IMR-90 (cell line): ENCODE measurements around the gene DHRS7. TPM values are rescaled to one million over a fixed set of nuclear protein-coding genes. Genes with fewer than 3 reads are reported as not detected.

Experiments
- ATAC-seq: fragments of 200-7000 bp; cut with Tn5 transposase; 2 replicates; pipeline ENCODE4 v1.9.1; 2020; ENCODE audit warnings: low read depth, mild to moderate bottlenecking, moderate library complexity
- BruUV-seq: library from RNA; stranded (reverse); fragments of 400-500 nt; replicated peaks from 2 replicates; lab custom pipeline; 2021; lab: Mats Ljungman, UMichigan
- CTCF ChIA-PET: fragments of 300-600 bp; formaldehyde crosslinking; extraction: SDS; loops from one replicate; lab custom pipeline; 2021; ENCODE audit warnings: antibody characterized with exemption; lab: Yijun Ruan, JAX
- POLR2A ChIA-PET: fragments of 300-600 bp; sonication (Branson Sonifier 250); formaldehyde crosslinking; loops from one replicate; lab custom pipeline; 2022; ENCODE audit warnings: antibody characterized with exemption; ENCODE audit not compliant: unreplicated experiment; lab: Charles Lee
- DNase-seq: peaks from one replicate; pipeline ENCODE4 v3.0.0; 2013
- H2AFZ ChIP-seq: replicated peaks from 2 replicates; pipeline ENCODE3; 2013; ENCODE audit warnings: low read length, mild to moderate bottlenecking; ENCODE audit not compliant: poor library complexity
- H2AK5ac ChIP-seq: 2 replicates; pipeline ENCODE4 v1.6.1; 2013; ENCODE audit warnings: low read depth, low read length, inconsistent platforms
- H2AK9ac ChIP-seq: replicated peaks from 2 replicates; pipeline ENCODE3; 2013; ENCODE audit warnings: mild to moderate bottlenecking, low read depth, low read length, moderate library complexity; ENCODE audit not compliant: poor library complexity
- H2BK120ac ChIP-seq: 2 replicates; pipeline ENCODE4 v1.6.1; 2013; ENCODE audit warnings: low read depth, low read length, inconsistent platforms
- H2BK15ac ChIP-seq: 3 replicates; pipeline ENCODE4 v1.6.1; 2013; ENCODE audit warnings: low read depth, low read length, inconsistent platforms
- H2BK20ac ChIP-seq: 2 replicates; pipeline ENCODE4 v1.6.1; 2013; ENCODE audit warnings: low read depth, mild to moderate bottlenecking, inconsistent platforms, low read length, moderate library complexity
- H2BK5ac ChIP-seq: 2 replicates; pipeline ENCODE4 v1.6.1; 2013; ENCODE audit warnings: mild to moderate bottlenecking, low read depth, low read length, inconsistent platforms; ENCODE audit not compliant: poor library complexity, severe bottlenecking
- H3K14ac ChIP-seq: replicated peaks from 2 replicates; pipeline ENCODE4 v1.6.1; 2013; ENCODE audit warnings: low read depth, low read length, inconsistent platforms
- H3K18ac ChIP-seq: 2 replicates; pipeline ENCODE4 v1.6.1; 2013; ENCODE audit warnings: low read depth, low read length, control low read depth
- H3K23ac ChIP-seq: 2 replicates; pipeline ENCODE4 v1.6.1; 2013; ENCODE audit warnings: low read depth, low read length, inconsistent platforms
- H3K27ac ChIP-seq: 2 replicates; pipeline ENCODE4 v1.5.1; 2013; ENCODE audit warnings: mild to moderate bottlenecking, control low read depth, low read length; ENCODE audit not compliant: insufficient read depth
- H3K27me3 ChIP-seq: 2 replicates; pipeline ENCODE4 v1.6.1; 2013; ENCODE audit warnings: low read length; ENCODE audit not compliant: control insufficient read depth, insufficient read depth
- H3K36me3 ChIP-seq: 2 replicates; pipeline ENCODE4 v1.6.1; 2013; ENCODE audit warnings: low read length, mixed read lengths; ENCODE audit not compliant: control insufficient read depth, insufficient read depth
- H3K4ac ChIP-seq: 2 replicates; pipeline ENCODE4 v1.6.1; 2013; ENCODE audit warnings: low read depth, low read length, inconsistent platforms
- H3K4me1 ChIP-seq: 2 replicates; pipeline ENCODE4 v1.6.1; 2013; ENCODE audit warnings: low read length, mixed read lengths; ENCODE audit not compliant: control insufficient read depth, insufficient read depth
- H3K4me2 ChIP-seq: 2 replicates; pipeline ENCODE4 v1.6.1; 2013; ENCODE audit warnings: low read depth, mild to moderate bottlenecking, control low read depth, low read length, moderate library complexity
- H3K4me3 ChIP-seq: 2 replicates; pipeline ENCODE4 v1.5.1; 2013; ENCODE audit warnings: low read depth, mild to moderate bottlenecking, control low read depth, low read length, moderate library complexity; ENCODE audit not compliant: insufficient read depth
- H3K56ac ChIP-seq: 2 replicates; pipeline ENCODE4 v1.6.1; 2013; ENCODE audit warnings: low read length, inconsistent platforms; ENCODE audit not compliant: insufficient read depth; ENCODE audit errors: extremely low read depth
- H3K79me1 ChIP-seq, 2 experiments: 2 replicates each; pipeline ENCODE4 v1.6.1; 2013; ENCODE audit warnings: low read length in 2 of 2, inconsistent platforms in 1 of 2, low read depth in 1 of 2
- H3K9ac ChIP-seq: 2 replicates; pipeline ENCODE4 v1.6.1; 2013; ENCODE audit warnings: low read depth, low read length, control low read depth
- H3K9me1 ChIP-seq: 2 replicates; pipeline ENCODE4 v1.6.1; 2013; ENCODE audit warnings: low read length, inconsistent platforms; ENCODE audit not compliant: insufficient read depth
- H3K9me3 ChIP-seq: 2 replicates; pipeline ENCODE4 v1.6.1; 2013; ENCODE audit warnings: low read length; ENCODE audit not compliant: control insufficient read depth, insufficient read depth
- H4K20me1 ChIP-seq: 2 replicates; pipeline ENCODE4 v1.6.1; 2013; ENCODE audit warnings: low read length, inconsistent platforms; ENCODE audit not compliant: insufficient read depth
- H4K5ac ChIP-seq: 2 replicates; pipeline ENCODE4 v1.6.1; 2013; ENCODE audit warnings: mild to moderate bottlenecking, low read depth, low read length, control low read depth
- H4K8ac ChIP-seq, 2 experiments: 2 replicates each; pipeline ENCODE4 v1.6.1; 2013; ENCODE audit warnings: low read depth in 2 of 2, low read length in 2 of 2, control low read depth in 1 of 2, inconsistent platforms in 1 of 2
- H4K91ac ChIP-seq: 2 replicates; pipeline ENCODE4 v1.6.1; 2013; ENCODE audit warnings: low read depth, low read length, inconsistent platforms; ENCODE audit not compliant: insufficient read depth
- BHLHE40 ChIP-seq: fragments of 150-350 bp; IDR thresholded peaks from 2 replicates; pipeline ENCODE4 v1.6.1; 2016; ENCODE audit warnings: mild to moderate bottlenecking, low read depth, low read length
- CEBPB ChIP-seq: IDR thresholded peaks from 2 replicates; pipeline ENCODE4 v1.6.1; 2012; ENCODE audit warnings: low read depth, low read length, improper control_type of control experiment
- CHD1 ChIP-seq: IDR thresholded peaks from 2 replicates; pipeline ENCODE4 v1.6.1; 2012; ENCODE audit warnings: low read depth, low read length, improper control_type of control experiment
- CTCF ChIP-seq: conservative IDR thresholded peaks from 2 replicates; pipeline ENCODE4 v1.5.1; 2012; ENCODE audit warnings: mild to moderate bottlenecking, low read depth, low read length, improper control_type of control experiment
- FOS ChIP-seq: fragments of 150-350 bp; IDR thresholded peaks from 2 replicates; pipeline ENCODE4 v1.6.1; 2016; ENCODE audit warnings: low read depth, low read length
- MAFK ChIP-seq: IDR thresholded peaks from 2 replicates; pipeline ENCODE4 v1.6.1; 2012; ENCODE audit warnings: low read depth, low read length, improper control_type of control experiment
- MAZ ChIP-seq: IDR thresholded peaks from 2 replicates; pipeline ENCODE4 v1.6.1; 2012; ENCODE audit warnings: low read depth, mild to moderate bottlenecking, low read length, improper control_type of control experiment, moderate library complexity, borderline replicate concordance
- MXI1 ChIP-seq: IDR thresholded peaks from 2 replicates; pipeline ENCODE4 v1.6.1; 2012; ENCODE audit warnings: low read depth, mild to moderate bottlenecking, low read length, moderate library complexity, borderline replicate concordance
- POLR2A ChIP-seq: IDR thresholded peaks from 2 replicates; pipeline ENCODE4 v1.6.1; 2012; ENCODE audit warnings: mild to moderate bottlenecking, low read depth, low read length
- RAD21 ChIP-seq: IDR thresholded peaks from 2 replicates; pipeline ENCODE4 v1.6.1; 2012; ENCODE audit warnings: low read length, improper control_type of control experiment
- RCOR1 ChIP-seq: IDR thresholded peaks from 2 replicates; pipeline ENCODE4 v1.6.1; 2012; ENCODE audit warnings: mild to moderate bottlenecking, low read length, improper control_type of control experiment; ENCODE audit not compliant: insufficient replicate concordance
- RFX5 ChIP-seq: IDR thresholded peaks from 2 replicates; pipeline ENCODE4 v1.8.0; 2012; ENCODE audit warnings: low read depth, mild to moderate bottlenecking, low read length, moderate library complexity
- SMC3 ChIP-seq: fragments of 150-350 bp; IDR thresholded peaks from 2 replicates; pipeline ENCODE4 v1.6.1; 2016; ENCODE audit warnings: low read depth, mild to moderate bottlenecking, antibody characterized with exemption, low read length, moderate library complexity
- WGBS, 2 experiments: methylation state at CpG; one replicate each; pipeline versions ENCODE4 v1.1.5 to v1.1.7; 2013; ENCODE audit warnings: missing lambda C conversion rate in 2 of 2; ENCODE audit not compliant: insufficient read length in 1 of 2; ENCODE audit errors: extremely low coverage in 2 of 2; 5-methylcytosine and 5-hydroxymethylcytosine counted together
- dilution Hi-C: fragments of 300-500 bp; cut with HindIII; formaldehyde crosslinking; loops from one replicate; pipeline ENCODE4 v1.14.3; 2018; ENCODE audit warnings: low sequenced_read_pairs; ENCODE audit not compliant: unreplicated experiment
- in situ Hi-C: fragments of 300-500 bp; cut with MboI; formaldehyde crosslinking; loops from 3 replicates; pipeline ENCODE4 v1.14.3; 2019; ENCODE audit warnings: low sequenced_read_pairs, inconsistent platforms, mixed read lengths
- intact Hi-C: fragments of 100-400 bp; cut with micrococcal nuclease; formaldehyde crosslinking; loops from 2 replicates; pipeline ENCODE4 v1.10.0; 2022
- polyA plus RNA-seq, 3 experiments: library from polyadenylated mRNA; depleted of rRNA; stranded (reverse); fragments of >200 nt; gene quantifications; 2 replicates each; pipeline ENCODE4 v1.2.3, GENCODE V29; 2012; ENCODE audit warnings: low replicate concordance in 1 of 3
- total RNA-seq: library from RNA; depleted of rRNA; stranded (reverse); fragments of >200 nt; gene quantifications from 2 replicates; pipeline ENCODE4 v1.2.3, GENCODE V29; 2012
- TF ChIP-seq, protein P1 (sequence below): fragments of 150-350 bp; IDR thresholded peaks from 2 replicates; pipeline ENCODE4 v1.6.1; 2017; ENCODE audit warnings: mild to moderate bottlenecking, antibody characterized with exemption, low read length, low read depth
- TF ChIP-seq, protein P2 (sequence below): fragments of 150-350 bp; IDR thresholded peaks from 2 replicates; pipeline ENCODE4 v1.6.1; 2016; ENCODE audit warnings: low read depth, mild to moderate bottlenecking, low read length, moderate library complexity, borderline replicate concordance

Gene DHRS7
- total and polyA plus RNA-seq, 2 of the 4 experiments (the other 2 are of a cell fraction): 30.3 to 50.2 TPM

DNA sequence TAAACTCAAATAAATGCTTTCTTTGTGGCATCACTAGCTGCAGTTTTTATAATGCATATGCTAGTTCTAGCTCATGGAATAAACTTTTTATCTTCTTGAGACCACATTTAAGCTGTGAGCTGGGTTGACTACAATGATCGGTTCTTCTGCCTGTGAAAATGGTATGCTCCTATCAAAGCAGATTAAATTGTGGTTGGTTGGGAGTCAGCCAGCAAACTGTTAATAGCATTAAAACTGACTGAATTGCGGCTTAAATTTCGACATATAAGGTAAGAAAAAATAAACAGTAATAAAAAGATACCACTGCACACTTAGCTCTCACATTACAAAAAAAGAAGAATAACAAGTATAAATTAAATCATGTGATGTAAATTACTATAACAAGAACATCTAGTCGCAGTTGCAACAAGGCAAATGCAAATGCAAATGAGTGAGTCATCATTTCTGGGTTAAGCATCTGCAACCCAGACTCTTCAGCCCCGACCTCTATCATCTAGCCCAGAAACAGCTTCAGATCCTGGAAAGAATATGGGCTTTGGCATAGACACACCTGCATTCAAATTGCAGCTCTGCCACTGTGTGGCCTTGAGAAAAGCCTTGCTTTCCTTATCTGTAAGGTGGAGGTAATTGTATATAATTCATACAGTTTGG, 19.8 kb upstream of the DHRS7 start:
- CTCF ChIA-PET: interaction anchor here (0.6 to 2.8 kb wide), 9 partner anchors 18 to 221 kb away, joined by 3 to 28 read pairs (median 4); no protein-coding TSS in a partner anchor
- WGBS, 2 experiments: no CpG with 5 or more reads among the region's 5 CpGs
- no peak overlapping the region for H2AK9ac ChIP-seq

More for the DNA sequence above, 19.8 kb upstream of the DHRS7 start:
- no peak overlapping the region for H4K91ac ChIP-seq
- POLR2A ChIA-PET: no interaction called here
- no peaks in the 10 kb centered on the region for H3K9me3 ChIP-seq
- H3K27me3 ChIP-seq: peaks cover 6% of the 10 kb centered on the region
- DNase-seq (no peak), ATAC-seq (no peak)
- no peaks in the 10 kb centered on the region for H3K36me3 ChIP-seq
- no peak overlapping the region for H3K4me3 ChIP-seq
- H2BK5ac ChIP-seq: no peak overlapping the region
- H3K4ac ChIP-seq: no peak overlapping the region
- H3K79me1 ChIP-seq: no peaks in the 10 kb centered on the region
- intact Hi-C loops (loop anchor here (1.0 to 5.0 kb wide), 5 partner anchors 121 to 678 kb away; no protein-coding TSS in a partner anchor), dilution Hi-C loops (no loop called here), in situ Hi-C loops (loop anchor here (5.0 kb wide), 2 partner anchors 118 to 218 kb away; no protein-coding TSS in a partner anchor)
- H3K56ac ChIP-seq: no peak overlapping the region
- H2BK15ac ChIP-seq: no peak overlapping the region
- H4K20me1 ChIP-seq: no peaks in the 10 kb centered on the region
- H4K5ac ChIP-seq: no peak overlapping the region
- no peak overlapping the region for H3K23ac ChIP-seq
- no peak overlapping the region for H2BK120ac ChIP-seq
- no peaks in the 10 kb centered on the region for H3K9me1 ChIP-seq
- H3K4me2 ChIP-seq: no peak overlapping the region
- no peak overlapping the region for H3K18ac ChIP-seq
- no peak overlapping the region for H2AK5ac ChIP-seq
- no peaks in the 10 kb centered on the region for H3K4me1 ChIP-seq
- H3K9ac ChIP-seq: no peak overlapping the region
- H2AFZ ChIP-seq: no peak overlapping the region
- H4K8ac ChIP-seq: no peak overlapping the region
- no peak overlapping the region for H2BK20ac ChIP-seq
- BruUV-seq: no TSS peak
- H3K27ac ChIP-seq: no peak overlapping the region
- no peak for TF ChIP-seq MXI1
- no peak for TF ChIP-seq RCOR1
- TF ChIP-seq MAFK: no peak
- TF ChIP-seq CEBPB: no peak
- TF ChIP-seq, protein P1, sequence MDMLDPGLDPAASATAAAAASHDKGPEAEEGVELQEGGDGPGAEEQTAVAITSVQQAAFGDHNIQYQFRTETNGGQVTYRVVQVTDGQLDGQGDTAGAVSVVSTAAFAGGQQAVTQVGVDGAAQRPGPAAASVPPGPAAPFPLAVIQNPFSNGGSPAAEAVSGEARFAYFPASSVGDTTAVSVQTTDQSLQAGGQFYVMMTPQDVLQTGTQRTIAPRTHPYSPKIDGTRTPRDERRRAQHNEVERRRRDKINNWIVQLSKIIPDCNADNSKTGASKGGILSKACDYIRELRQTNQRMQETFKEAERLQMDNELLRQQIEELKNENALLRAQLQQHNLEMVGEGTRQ: no peak
- no peak for TF ChIP-seq SMC3
- TF ChIP-seq, protein P2, sequence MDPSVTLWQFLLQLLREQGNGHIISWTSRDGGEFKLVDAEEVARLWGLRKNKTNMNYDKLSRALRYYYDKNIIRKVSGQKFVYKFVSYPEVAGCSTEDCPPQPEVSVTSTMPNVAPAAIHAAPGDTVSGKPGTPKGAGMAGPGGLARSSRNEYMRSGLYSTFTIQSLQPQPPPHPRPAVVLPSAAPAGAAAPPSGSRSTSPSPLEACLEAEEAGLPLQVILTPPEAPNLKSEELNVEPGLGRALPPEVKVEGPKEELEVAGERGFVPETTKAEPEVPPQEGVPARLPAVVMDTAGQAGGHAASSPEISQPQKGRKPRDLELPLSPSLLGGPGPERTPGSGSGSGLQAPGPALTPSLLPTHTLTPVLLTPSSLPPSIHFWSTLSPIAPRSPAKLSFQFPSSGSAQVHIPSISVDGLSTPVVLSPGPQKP: no peak
- no peak for TF ChIP-seq MAZ
- TF ChIP-seq CHD1: no peak
- TF ChIP-seq BHLHE40: no peak
- no peak for TF ChIP-seq CTCF
- no peak for TF ChIP-seq POLR2A
- no peak for TF ChIP-seq RAD21
- no peak for TF ChIP-seq FOS
- no peak for TF ChIP-seq RFX5
- H3K14ac ChIP-seq: no peak overlapping the region
